K562 (cell line): ENCODE measurements around the gene STX1B. TPM values are rescaled to one million over a fixed set of nuclear protein-coding genes. Genes with fewer than 3 reads are reported as not detected.

Experiments
- ATAC-seq: fragments of 200-7000 bp; cut with Tn5 transposase; 3 replicates; pipeline ENCODE4 v1.9.1; 2020; ENCODE audit warnings: moderate library complexity
- BruUV-seq: library from RNA; stranded (reverse); fragments of 400-500 nt; replicated peaks from 2 replicates; lab custom pipeline; 2021; lab: Mats Ljungman, UMichigan
- CTCF ChIA-PET: fragments of 300-600 bp; formaldehyde crosslinking; extraction: SDS; loops from one replicate; lab custom pipeline; 2021; ENCODE audit warnings: low intra/inter-chr PET ratio; lab: Yijun Ruan, JAX
- POLR2A ChIA-PET: fragments of 300-600, 350-650 bp; sonication (Branson Sonifier 250); formaldehyde crosslinking; extraction: SDS; loops from one replicate; lab custom pipeline; 2021; ENCODE audit warnings: antibody characterized with exemption, inconsistent platforms; lab: Yijun Ruan, JAX
- DNase-seq, 4 experiments: peaks; one replicate each; pipeline versions ENCODE4 v3.0.0 to v3.0.0-alpha.2; 2011 to 2018; ENCODE audit warnings: low spot score in 3 of 4, mixed read lengths in 3 of 4; ENCODE audit errors: extremely low read depth in 1 of 4
- FAIRE-seq: peaks from 2 replicates; lab custom pipeline; 2011; peaks lifted over from hg19 to GRCh38; lab: Jason Lieb, UNC
- H2AFZ ChIP-seq: 2 replicates; pipeline ENCODE4 v1.6.0; 2011; ENCODE audit warnings: low read depth, low read length, control low read depth, inconsistent platforms
- H3K27ac ChIP-seq: fragments of 200-600 bp; 3 replicates; pipeline ENCODE4 v1.8.0; 2011; ENCODE audit warnings: low read depth, mild to moderate bottlenecking, control low read depth, inconsistent platforms, low read length, moderate library complexity, mixed read lengths; ENCODE audit errors: extremely low read depth
- H3K27me3 ChIP-seq, 2 experiments: fragments of 300-600 bp in 1 of 2; 2 replicates in 1 of 2; 3 replicates in 1 of 2; pipeline versions ENCODE4 v1.6.0 to v1.8.0; 2011; ENCODE audit warnings: inconsistent platforms in 2 of 2, low read length in 2 of 2, mild to moderate bottlenecking in 1 of 2, mixed read lengths in 1 of 2, moderate library complexity in 1 of 2; ENCODE audit not compliant: control insufficient read depth in 2 of 2, insufficient read depth in 2 of 2
- H3K36me3 ChIP-seq: fragments of 300-600 bp; 3 replicates; pipeline ENCODE4 v1.8.0; 2011; ENCODE audit warnings: mild to moderate bottlenecking, low read length, inconsistent platforms; ENCODE audit not compliant: control insufficient read depth, insufficient read depth
- H3K4me1 ChIP-seq, 2 experiments: fragments of 200-600 bp in 1 of 2; replicated peaks in 1 of 2; 2 replicates in 1 of 2; 3 replicates in 1 of 2; pipeline versions ENCODE4 v1.5.1 to v1.8.0; 2011; ENCODE audit warnings: inconsistent platforms in 2 of 2, low read length in 2 of 2, mild to moderate bottlenecking in 1 of 2, mixed read lengths in 1 of 2, moderate library complexity in 1 of 2; ENCODE audit not compliant: control insufficient read depth in 2 of 2, insufficient read depth in 2 of 2
- H3K4me2 ChIP-seq: 2 replicates; pipeline ENCODE4 v1.6.1; 2011; ENCODE audit warnings: low read length, control low read depth, inconsistent platforms, mixed read lengths; ENCODE audit not compliant: insufficient read depth
- H3K4me3 ChIP-seq: fragments of 200-600 bp; sonication (generic), shearing (Covaris generic); 2 replicates; pipeline ENCODE4 v1.5.1; 2016; ENCODE audit warnings: control low read depth, inconsistent platforms
- H3K79me2 ChIP-seq: fragments of 200-600 bp; 3 replicates; pipeline ENCODE4 v1.8.0; 2011; ENCODE audit warnings: low read length, inconsistent platforms; ENCODE audit not compliant: control insufficient read depth, insufficient read depth
- H3K9ac ChIP-seq, 2 experiments: 2 replicates each; pipeline versions ENCODE4 v1.6.0 to v1.6.1; 2011; ENCODE audit warnings: low read depth in 2 of 2, low read length in 2 of 2, control low read depth in 1 of 2, inconsistent platforms in 1 of 2, mild to moderate bottlenecking in 1 of 2, mixed read lengths in 1 of 2; ENCODE audit not compliant: insufficient read depth in 1 of 2
- H3K9me1 ChIP-seq: one replicate; pipeline ENCODE4 v1.6.0; 2011; ENCODE audit warnings: inconsistent platforms, mild to moderate bottlenecking, low read length, moderate library complexity; ENCODE audit not compliant: control insufficient read depth, insufficient read depth
- H3K9me3 ChIP-seq: replicated peaks from 2 replicates; pipeline ENCODE4 v1.5.1; 2011; ENCODE audit warnings: low read depth, low read length, inconsistent platforms; ENCODE audit not compliant: control insufficient read depth, insufficient read depth
- H4K20me1 ChIP-seq: replicated peaks from 2 replicates; pipeline ENCODE4 v1.6.1; 2011; ENCODE audit warnings: low read length, inconsistent platforms, mixed read lengths; ENCODE audit not compliant: control insufficient read depth, insufficient read depth
- ATF4 ChIP-seq: fragments of 450-650 bp; formaldehyde crosslinking; IDR thresholded peaks from 2 replicates; pipeline ENCODE4 v1.4.0; 2022; ENCODE audit warnings: mild to moderate bottlenecking, moderate library complexity
- PRMT5 ChIP-seq: sonication (generic); formaldehyde crosslinking; IDR thresholded peaks from 2 replicates; pipeline ENCODE4 v1.5.0; 2020; ENCODE audit warnings: missing genetic modification reagents
- SIN3B ChIP-seq: fragments of 450-650 bp; IDR thresholded peaks from 2 replicates; pipeline ENCODE4 v1.6.1; 2017; ENCODE audit warnings: low read depth, mild to moderate bottlenecking, moderate library complexity
- TFAM ChIP-seq: fragments of 250-450 bp; sonication (Bioruptor Pico); conservative IDR thresholded peaks from 2 replicates; pipeline ENCODE4 v1.5.0; 2021; ENCODE audit warnings: mild to moderate bottlenecking, moderate library complexity
- ZNF277 ChIP-seq: fragments of 250-450 bp; sonication (Bioruptor Pico); IDR thresholded peaks from 2 replicates; pipeline ENCODE4 v1.8.0; 2022; ENCODE audit warnings: inconsistent platforms, mild to moderate bottlenecking, moderate library complexity, borderline replicate concordance
- WGBS: fragments of 100-300 bp; shearing (Covaris generic); methylation state at CpG from one replicate; pipeline ENCODE4 v1.1.6; 2016; ENCODE audit warnings: low coverage, mixed read lengths; ENCODE audit not compliant: insufficient coverage; ENCODE audit errors: missing lambda C conversion rate; 5-methylcytosine and 5-hydroxymethylcytosine counted together
- in situ Hi-C: fragments of 300-500 bp; cut with MboI; formaldehyde crosslinking; loops from 4 replicates; pipeline ENCODE4 v1.15.0; 2018; ENCODE audit warnings: inconsistent platforms, mixed read lengths
- intact Hi-C: fragments of 100-400 bp; cut with micrococcal nuclease; formaldehyde crosslinking; loops from 2 replicates; pipeline ENCODE4 v1.14.2; 2022
- polyA plus RNA-seq, 8 experiments: library from polyadenylated mRNA; depleted of rRNA in 4 of 8; stranded (reverse) in 5 of 8; unstranded in 3 of 8; fragments of >200 nt; fragmentation: Nextera tagmentation in 2 of 8; fragmentation: Illumina TruSeq in 1 of 8; extraction: Ambion mirVana in 2 of 8; extraction: Trizol in 1 of 8; gene quantifications; 2 replicates each; pipeline versions ENCODE4 v1.2.1 to v1.2.3, GENCODE V29; 2011 to 2014; ENCODE audit warnings: inconsistent platforms in 1 of 8, missing spikeins in 1 of 8
- total RNA-seq, 7 experiments: library from RNA; depleted of rRNA in 6 of 7; stranded (reverse); fragments of >200 nt in 6 of 7; fragmentation: Illumina TruSeq in 2 of 7; extraction: Trizol in 2 of 7; gene quantifications; 2 replicates each; pipeline versions ENCODE4 v1.2.1 to v1.2.3, GENCODE V29; 2011 to 2021; ENCODE audit warnings: low replicate concordance in 1 of 7
- TF ChIP-seq, protein P1 (sequence below): sonication (generic); formaldehyde crosslinking; IDR thresholded peaks from 2 replicates; pipeline ENCODE4 v1.8.1; 2023; ENCODE audit warnings: mild to moderate bottlenecking, missing genetic modification reagents
- TF ChIP-seq, protein P2 (sequence below): sonication (generic); formaldehyde crosslinking; IDR thresholded peaks from 2 replicates; pipeline ENCODE4 v1.8.0; 2022; ENCODE audit warnings: mild to moderate bottlenecking, missing genetic modification reagents, borderline replicate concordance
- TF ChIP-seq, protein P3 (sequence below): fragments of 250-450 bp; sonication (Bioruptor Pico); IDR thresholded peaks from 2 replicates; pipeline ENCODE4 v1.8.0; 2022; ENCODE audit warnings: moderate library complexity, mild to moderate bottlenecking, inconsistent platforms
- TF ChIP-seq, protein P4 (sequence below): fragments of 200-800 bp; sonication (Bioruptor generic); IDR thresholded peaks from 2 replicates; pipeline ENCODE4 v1.6.1; 2016; ENCODE audit warnings: missing genetic modification characterization, missing compliant biosample characterization

Gene STX1B
- total and polyA plus RNA-seq, 9 of the 15 experiments (the other 6 are each of a cell fraction or from before 2014, with no cell fraction given) = 0.07 to 2.5 (median 0.86) TPM

- FAIRE-seq (no peak), DNase-seq (no peak), ATAC-seq (no peak)
- POLR2A ChIA-PET = interaction anchor here (1.2 to 5.6 kb wide), 2 partner anchors 9 to 15 kb away, joined by 4 to 32 read pairs; partner anchors contain the start of gene HSD3B7
- H3K9me3 ChIP-seq = no peaks in the 10 kb centered on the region
- no peak overlapping the region for H3K4me2 ChIP-seq
- WGBS = 82% methylated on average over 4 of the region's 4 CpGs
- no TSS peak for BruUV-seq
- H3K4me3 ChIP-seq = no peak overlapping the region
- H3K9ac ChIP-seq = no peak overlapping the region
- CTCF ChIA-PET = no interaction called here
- H3K9me1 ChIP-seq = no peaks in the 10 kb centered on the region
- intact Hi-C loops = no loop called here
- TF ChIP-seq, protein P1, sequence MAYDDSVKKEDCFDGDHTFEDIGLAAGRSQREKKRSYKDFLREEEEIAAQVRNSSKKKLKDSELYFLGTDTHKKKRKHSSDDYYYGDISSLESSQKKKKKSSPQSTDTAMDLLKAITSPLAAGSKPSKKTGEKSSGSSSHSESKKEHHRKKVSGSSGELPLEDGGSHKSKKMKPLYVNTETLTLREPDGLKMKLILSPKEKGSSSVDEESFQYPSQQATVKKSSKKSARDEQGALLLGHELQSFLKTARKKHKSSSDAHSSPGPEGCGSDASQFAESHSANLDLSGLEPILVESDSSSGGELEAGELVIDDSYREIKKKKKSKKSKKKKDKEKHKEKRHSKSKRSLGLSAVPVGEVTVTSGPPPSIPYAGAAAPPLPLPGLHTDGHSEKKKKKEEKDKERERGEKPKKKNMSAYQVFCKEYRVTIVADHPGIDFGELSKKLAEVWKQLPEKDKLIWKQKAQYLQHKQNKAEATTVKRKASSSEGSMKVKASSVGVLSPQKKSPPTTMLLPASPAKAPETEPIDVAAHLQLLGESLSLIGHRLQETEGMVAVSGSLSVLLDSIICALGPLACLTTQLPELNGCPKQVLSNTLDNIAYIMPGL (CRISPR knock-in tag) = no peak
- TF ChIP-seq, protein P2, sequence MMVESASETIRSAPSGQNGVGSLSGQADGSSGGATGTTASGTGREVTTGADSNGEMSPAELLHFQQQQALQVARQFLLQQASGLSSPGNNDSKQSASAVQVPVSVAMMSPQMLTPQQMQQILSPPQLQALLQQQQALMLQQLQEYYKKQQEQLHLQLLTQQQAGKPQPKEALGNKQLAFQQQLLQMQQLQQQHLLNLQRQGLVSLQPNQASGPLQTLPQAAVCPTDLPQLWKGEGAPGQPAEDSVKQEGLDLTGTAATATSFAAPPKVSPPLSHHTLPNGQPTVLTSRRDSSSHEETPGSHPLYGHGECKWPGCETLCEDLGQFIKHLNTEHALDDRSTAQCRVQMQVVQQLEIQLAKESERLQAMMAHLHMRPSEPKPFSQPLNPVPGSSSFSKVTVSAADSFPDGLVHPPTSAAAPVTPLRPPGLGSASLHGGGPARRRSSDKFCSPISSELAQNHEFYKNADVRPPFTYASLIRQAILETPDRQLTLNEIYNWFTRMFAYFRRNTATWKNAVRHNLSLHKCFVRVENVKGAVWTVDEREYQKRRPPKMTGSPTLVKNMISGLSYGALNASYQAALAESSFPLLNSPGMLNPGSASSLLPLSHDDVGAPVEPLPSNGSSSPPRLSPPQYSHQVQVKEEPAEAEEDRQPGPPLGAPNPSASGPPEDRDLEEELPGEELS = no peak
- TF ChIP-seq SIN3B (no peak), ATF4 (CRISPR knock-in tag) (no peak), PRMT5 (CRISPR knock-in tag) (no peak), ZNF277 (CRISPR knock-in tag) (no peak), TFAM (CRISPR knock-in tag) (no peak)
- TF ChIP-seq, protein P3, sequence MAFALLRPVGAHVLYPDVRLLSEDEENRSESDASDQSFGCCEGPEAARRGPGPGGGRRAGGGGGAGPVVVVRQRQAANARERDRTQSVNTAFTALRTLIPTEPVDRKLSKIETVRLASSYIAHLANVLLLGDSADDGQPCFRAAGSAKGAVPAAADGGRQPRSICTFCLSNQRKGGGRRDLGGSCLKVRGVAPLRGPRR (CRISPR knock-in tag) = no peak
- TF ChIP-seq, protein P4, sequence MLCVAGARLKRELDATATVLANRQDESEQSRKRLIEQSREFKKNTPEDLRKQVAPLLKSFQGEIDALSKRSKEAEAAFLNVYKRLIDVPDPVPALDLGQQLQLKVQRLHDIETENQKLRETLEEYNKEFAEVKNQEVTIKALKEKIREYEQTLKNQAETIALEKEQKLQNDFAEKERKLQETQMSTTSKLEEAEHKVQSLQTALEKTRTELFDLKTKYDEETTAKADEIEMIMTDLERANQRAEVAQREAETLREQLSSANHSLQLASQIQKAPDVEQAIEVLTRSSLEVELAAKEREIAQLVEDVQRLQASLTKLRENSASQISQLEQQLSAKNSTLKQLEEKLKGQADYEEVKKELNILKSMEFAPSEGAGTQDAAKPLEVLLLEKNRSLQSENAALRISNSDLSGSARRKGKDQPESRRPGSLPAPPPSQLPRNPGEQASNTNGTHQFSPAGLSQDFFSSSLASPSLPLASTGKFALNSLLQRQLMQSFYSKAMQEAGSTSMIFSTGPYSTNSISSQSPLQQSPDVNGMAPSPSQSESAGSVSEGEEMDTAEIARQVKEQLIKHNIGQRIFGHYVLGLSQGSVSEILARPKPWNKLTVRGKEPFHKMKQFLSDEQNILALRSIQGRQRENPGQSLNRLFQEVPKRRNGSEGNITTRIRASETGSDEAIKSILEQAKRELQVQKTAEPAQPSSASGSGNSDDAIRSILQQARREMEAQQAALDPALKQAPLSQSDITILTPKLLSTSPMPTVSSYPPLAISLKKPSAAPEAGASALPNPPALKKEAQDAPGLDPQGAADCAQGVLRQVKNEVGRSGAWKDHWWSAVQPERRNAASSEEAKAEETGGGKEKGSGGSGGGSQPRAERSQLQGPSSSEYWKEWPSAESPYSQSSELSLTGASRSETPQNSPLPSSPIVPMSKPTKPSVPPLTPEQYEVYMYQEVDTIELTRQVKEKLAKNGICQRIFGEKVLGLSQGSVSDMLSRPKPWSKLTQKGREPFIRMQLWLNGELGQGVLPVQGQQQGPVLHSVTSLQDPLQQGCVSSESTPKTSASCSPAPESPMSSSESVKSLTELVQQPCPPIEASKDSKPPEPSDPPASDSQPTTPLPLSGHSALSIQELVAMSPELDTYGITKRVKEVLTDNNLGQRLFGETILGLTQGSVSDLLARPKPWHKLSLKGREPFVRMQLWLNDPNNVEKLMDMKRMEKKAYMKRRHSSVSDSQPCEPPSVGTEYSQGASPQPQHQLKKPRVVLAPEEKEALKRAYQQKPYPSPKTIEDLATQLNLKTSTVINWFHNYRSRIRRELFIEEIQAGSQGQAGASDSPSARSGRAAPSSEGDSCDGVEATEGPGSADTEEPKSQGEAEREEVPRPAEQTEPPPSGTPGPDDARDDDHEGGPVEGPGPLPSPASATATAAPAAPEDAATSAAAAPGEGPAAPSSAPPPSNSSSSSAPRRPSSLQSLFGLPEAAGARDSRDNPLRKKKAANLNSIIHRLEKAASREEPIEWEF = no peak
- TF ChIP-seq, all 486 proteins: peak for 0
- in situ Hi-C loops = loop anchor here (25.0 kb wide), 1 partner anchor 895 kb away; the partner anchor contains the start of gene ZNF267
- peaks cover 91% of the 10 kb centered on the region for H3K36me3 ChIP-seq
- H3K79me2 ChIP-seq = no peaks in the 10 kb centered on the region
- no peaks in the 10 kb centered on the region for H4K20me1 ChIP-seq
- H3K27me3 ChIP-seq = no peaks in the 10 kb centered on the region
- H3K27ac ChIP-seq = no peak overlapping the region
- H2AFZ ChIP-seq = no peak overlapping the region
- peaks cover 0 to 7% of the 10 kb centered on the region in 2 experiments; a peak in 1 of 5 replicates for H3K4me1 ChIP-seq
These were observed 42.6 kb downstream of the STX1B start for GRCh38 chr16:30967795-30968194.
